SK-N-SH (cell line): ENCODE results near the gene ZNRF1.

Source experiments
- EP300 ChIP-seq, 2 experiments: IDR thresholded peaks; 2 replicates each; pipeline versions ENCODE4 v1.4.0 to v1.6.1; 2012; ENCODE audit warnings: borderline replicate concordance in 1 of 2, low read depth in 1 of 2, low read length in 1 of 2
- EZH2phosphoT487 ChIP-seq: fragments of 200-600 bp; sonication (generic); IDR thresholded peaks from 2 replicates; pipeline ENCODE4 v1.6.1; 2017; ENCODE audit warnings: low read depth, mixed run types, mild to moderate bottlenecking, antibody characterized with exemption, moderate library complexity, borderline replicate concordance
- RAD21 ChIP-seq: IDR thresholded peaks from 2 replicates; pipeline ENCODE4 v1.6.1; 2012; ENCODE audit warnings: mild to moderate bottlenecking, low read length
- RFX5 ChIP-seq: IDR thresholded peaks from 2 replicates; pipeline ENCODE4 v1.6.1; 2012; ENCODE audit warnings: mild to moderate bottlenecking, improper control_type of control experiment, low read length
- YY1 ChIP-seq: IDR thresholded peaks from 2 replicates; pipeline ENCODE4 v1.4.0; 2012; ENCODE audit warnings: low read depth, mild to moderate bottlenecking
- TF ChIP-seq, protein P1 (sequence below): fragments of 200-600 bp; sonication (generic); IDR thresholded peaks from 2 replicates; pipeline ENCODE4 v1.6.1; 2017; ENCODE audit warnings: antibody characterized with exemption, mild to moderate bottlenecking, moderate library complexity
- TF ChIP-seq, protein P2 (sequence below): IDR thresholded peaks from 2 replicates; pipeline ENCODE4 v1.4.0; 2012; ENCODE audit warnings: low read depth, borderline replicate concordance

DNA sequence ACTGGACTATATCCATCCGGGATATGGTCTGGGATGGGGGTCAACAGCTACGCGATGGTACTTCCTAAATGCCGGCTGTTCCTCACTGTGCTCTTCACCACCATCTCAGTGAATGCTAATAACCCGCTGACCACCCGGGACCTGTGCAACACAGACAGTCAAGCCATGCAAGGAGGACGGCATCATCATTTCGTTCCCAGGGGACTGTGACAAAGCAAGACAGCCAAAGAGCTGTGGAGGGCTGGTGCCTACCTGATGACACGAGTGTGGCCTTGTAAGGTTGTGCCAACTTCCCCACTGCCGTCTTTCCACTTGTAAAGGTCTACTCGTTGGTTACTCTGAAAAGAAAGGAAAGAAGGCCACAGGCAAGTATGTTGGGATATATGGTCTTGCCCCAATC, 47.6 kb upstream of the ZNRF1 start:
- TF ChIP-seq, protein P1, sequence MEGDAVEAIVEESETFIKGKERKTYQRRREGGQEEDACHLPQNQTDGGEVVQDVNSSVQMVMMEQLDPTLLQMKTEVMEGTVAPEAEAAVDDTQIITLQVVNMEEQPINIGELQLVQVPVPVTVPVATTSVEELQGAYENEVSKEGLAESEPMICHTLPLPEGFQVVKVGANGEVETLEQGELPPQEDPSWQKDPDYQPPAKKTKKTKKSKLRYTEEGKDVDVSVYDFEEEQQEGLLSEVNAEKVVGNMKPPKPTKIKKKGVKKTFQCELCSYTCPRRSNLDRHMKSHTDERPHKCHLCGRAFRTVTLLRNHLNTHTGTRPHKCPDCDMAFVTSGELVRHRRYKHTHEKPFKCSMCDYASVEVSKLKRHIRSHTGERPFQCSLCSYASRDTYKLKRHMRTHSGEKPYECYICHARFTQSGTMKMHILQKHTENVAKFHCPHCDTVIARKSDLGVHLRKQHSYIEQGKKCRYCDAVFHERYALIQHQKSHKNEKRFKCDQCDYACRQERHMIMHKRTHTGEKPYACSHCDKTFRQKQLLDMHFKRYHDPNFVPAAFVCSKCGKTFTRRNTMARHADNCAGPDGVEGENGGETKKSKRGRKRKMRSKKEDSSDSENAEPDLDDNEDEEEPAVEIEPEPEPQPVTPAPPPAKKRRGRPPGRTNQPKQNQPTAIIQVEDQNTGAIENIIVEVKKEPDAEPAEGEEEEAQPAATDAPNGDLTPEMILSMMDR = no peak
- TF ChIP-seq EZH2phosphoT487 (no peak), RAD21 (no peak), RFX5 (no peak), EP300 (IDR thresholded peaks at IDR 0.05; ENCODE audit: borderline replicate concordance in 1 of 2, low read depth in 1 of 2, low read length in 1 of 2) (no peak), YY1 (no peak)
- TF ChIP-seq, protein P2, sequence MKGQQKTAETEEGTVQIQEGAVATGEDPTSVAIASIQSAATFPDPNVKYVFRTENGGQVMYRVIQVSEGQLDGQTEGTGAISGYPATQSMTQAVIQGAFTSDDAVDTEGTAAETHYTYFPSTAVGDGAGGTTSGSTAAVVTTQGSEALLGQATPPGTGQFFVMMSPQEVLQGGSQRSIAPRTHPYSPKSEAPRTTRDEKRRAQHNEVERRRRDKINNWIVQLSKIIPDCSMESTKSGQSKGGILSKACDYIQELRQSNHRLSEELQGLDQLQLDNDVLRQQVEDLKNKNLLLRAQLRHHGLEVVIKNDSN = no peak
